Peyer's patch (tissue), 4 donors: ENCODE results near the gene FSD2. TPM values are rescaled to one million over a fixed set of nuclear protein-coding genes. Genes with fewer than 3 reads are reported as not detected.

Experiments
- DNase-seq, 3 donors: peaks; one replicate each; pipeline ENCODE4 v3.0.0-alpha.2; 2017 to 2019
- H3K27ac ChIP-seq, 4 donors: fragments of 200-600 bp; sonication (generic); one replicate each; pipeline ENCODE4 v1.5.1; 2016 to 2019
- H3K27me3 ChIP-seq, 2 donors: fragments of 200-600 bp; sonication (generic); one replicate each; pipeline ENCODE4 v1.5.1; 2019
- H3K36me3 ChIP-seq, 3 donors: fragments of 200-600 bp; sonication (generic); one replicate each; pipeline ENCODE4 v1.5.1; 2016 to 2019
- H3K4me1 ChIP-seq, 4 donors: fragments of 200-600 bp; sonication (generic); one replicate each; pipeline ENCODE4 v1.5.1; 2016 to 2019
- H3K4me3 ChIP-seq, 4 donors: fragments of 200-600 bp; sonication (generic); 1 replicate in 3 of 4; 2 replicates in 1 of 4; pipeline ENCODE4 v1.5.1; 2016 to 2019; ENCODE audit warnings: mild to moderate bottlenecking in 1 of 4
- H3K9me3 ChIP-seq, 4 donors: fragments of 200-600 bp; sonication (generic); one replicate each; pipeline ENCODE4 v1.5.1; 2016 to 2019; ENCODE audit warnings: mild to moderate bottlenecking in 1 of 4
- CTCF ChIP-seq, 6 experiments: fragments of 450-650 bp in 4 of 6; fragments of 200-600 bp in 2 of 6; sonication (generic) in 1 of 6; IDR thresholded peaks; one replicate each; pipeline ENCODE4 v1.5.1; 2017 to 2019; ENCODE audit warnings: antibody characterized with exemption in 6 of 6, mild to moderate bottlenecking in 3 of 6, moderate library complexity in 1 of 6
- POLR2A ChIP-seq, 2 donors: fragments of 450-650 bp; IDR thresholded peaks; one replicate each; pipeline ENCODE4 v1.5.1; 2017; ENCODE audit warnings: antibody characterized with exemption in 2 of 2, mild to moderate bottlenecking in 2 of 2, moderate library complexity in 2 of 2
- total RNA-seq, 4 donors: library from RNA; depleted of rRNA; stranded (reverse); fragments of >200 nt; gene quantifications; one replicate each; pipeline ENCODE4 v1.1.0, GENCODE V29; 2016

FSD2 gene
- total RNA-seq, 4 donors from 2014 or later: not detected

GRCh38 chr15:82788496-82788895 lies 17.4 kb downstream of the FSD2 start:
- Histone ChIP-seq H3K27ac (no peak overlapping the region), H3K36me3 (no peaks in the 10 kb centered on the region), H3K9me3 (no peaks in the 10 kb centered on the region), H3K4me1 (no peaks in the 10 kb centered on the region), H3K4me3 (no peak overlapping the region), H3K27me3 (no peaks in the 10 kb centered on the region)
- TF ChIP-seq POLR2A (IDR thresholded peaks at IDR 0.05): no peak
- TF ChIP-seq CTCF (IDR thresholded peaks at IDR 0.05): no peak
- DNase-seq: no peak

- no peaks in the 10 kb centered on the region for H3K27me3 ChIP-seq
- no peaks in the 10 kb centered on the region for H3K9me3 ChIP-seq
- H3K27ac ChIP-seq: no peak overlapping the region
- H3K4me1 ChIP-seq: no peaks in the 10 kb centered on the region
- no peak overlapping the region for H3K4me3 ChIP-seq
- no peaks in the 10 kb centered on the region for H3K36me3 ChIP-seq
- DNase-seq: no peak
- TF ChIP-seq CTCF (IDR thresholded peaks at IDR 0.05): no peak
- no peak for TF ChIP-seq POLR2A (IDR thresholded peaks at IDR 0.05)
Observed at GRCh38 chr15:82781349-82781748, 24.5 kb downstream of the FSD2 start.

GRCh38 chr15:82778755-82779154 lies 27.1 kb downstream of the FSD2 start:
- no peak for TF ChIP-seq CTCF (IDR thresholded peaks at IDR 0.05)
- TF ChIP-seq POLR2A (IDR thresholded peaks at IDR 0.05): no peak
- Histone ChIP-seq H3K27me3 (no peaks in the 10 kb centered on the region), H3K27ac (no peak overlapping the region), H3K4me3 (no peak overlapping the region), H3K9me3 (no peaks in the 10 kb centered on the region), H3K4me1 (no peaks in the 10 kb centered on the region), H3K36me3 (no peaks in the 10 kb centered on the region)
- DNase-seq: no peak

GRCh38 chr15:82774496-82774895 lies 31.4 kb downstream of the FSD2 start:
- no peak for TF ChIP-seq POLR2A (IDR thresholded peaks at IDR 0.05)
- TF ChIP-seq CTCF (IDR thresholded peaks at IDR 0.05): no peak
- Histone ChIP-seq H3K27me3 (no peaks in the 10 kb centered on the region), H3K4me1 (no peaks in the 10 kb centered on the region), H3K9me3 (no peaks in the 10 kb centered on the region), H3K27ac (no peak overlapping the region), H3K36me3 (no peaks in the 10 kb centered on the region), H3K4me3 (no peak overlapping the region)
- no peak for DNase-seq

GRCh38 chr15:82771789-82772607 lies 33.9 kb downstream of the FSD2 start:
- no peaks in the 10 kb centered on the region for H3K9me3 ChIP-seq
- no peak for DNase-seq
- no peaks in the 10 kb centered on the region for H3K4me1 ChIP-seq
- H3K27me3 ChIP-seq: no peaks in the 10 kb centered on the region
- TF ChIP-seq POLR2A (IDR thresholded peaks at IDR 0.05): no peak
- TF ChIP-seq CTCF (IDR thresholded peaks at IDR 0.05): no peak
- H3K4me3 ChIP-seq: no peak overlapping the region
- no peak overlapping the region for H3K27ac ChIP-seq
- no peaks in the 10 kb centered on the region for H3K36me3 ChIP-seq
